Gastroesophageal sphincter (tissue), 3 donors: ENCODE results near the gene TNP2.

Experiments
- CTCF ChIP-seq, 4 experiments: fragments of 200-600 bp in 2 of 4; fragments of 450-650 bp in 2 of 4; sonication (generic) in 1 of 4; IDR thresholded peaks; one replicate each; pipeline ENCODE4 v1.5.1; 2017 to 2019; ENCODE audit warnings: antibody characterized with exemption in 4 of 4, mild to moderate bottlenecking in 2 of 4, moderate library complexity in 2 of 4
- POLR2A ChIP-seq, 2 donors: fragments of 450-650 bp; IDR thresholded peaks; one replicate each; pipeline ENCODE4 v1.6.1; 2017; ENCODE audit warnings: antibody characterized with exemption in 2 of 2, mild to moderate bottlenecking in 2 of 2, moderate library complexity in 1 of 2

GRCh38 chr16:11232852-11233726 lies 36.0 kb downstream of the TNP2 start:
- no peak for TF ChIP-seq POLR2A (IDR thresholded peaks at IDR 0.05)
- no peak for TF ChIP-seq CTCF (IDR thresholded peaks at IDR 0.05)
